Spleen (tissue), 7 donors: ENCODE results near the gene SDC3.

ENCODE experiments used
- POLR2A ChIP-seq, 3 donors: fragments of 450-650 bp; IDR thresholded peaks; one replicate each; pipeline ENCODE4 v1.5.1; 2017; ENCODE audit warnings: antibody characterized with exemption in 3 of 3, mild to moderate bottlenecking in 1 of 3
- POLR2AphosphoS5 ChIP-seq, 3 donors: sonication (generic); formaldehyde crosslinking; IDR thresholded peaks; one replicate each; pipeline ENCODE4 v1.5.1; 2017; ENCODE audit warnings: antibody characterized with exemption in 3 of 3
- TF ChIP-seq, protein P1 (sequence below), 11 experiments: fragments of 200-600 bp in 7 of 11; fragments of 450-650 bp in 4 of 11; sonication (generic) in 4 of 11; IDR thresholded peaks in 8 of 11; conservative IDR thresholded peaks in 3 of 11; 1 replicate in 7 of 11; 2 replicates in 4 of 11; pipeline versions ENCODE4 v1.4.0 to v1.8.0; 2016 to 2021; ENCODE audit warnings: antibody characterized with exemption in 11 of 11, inconsistent platforms in 4 of 11, mild to moderate bottlenecking in 1 of 11
- donor health status: DM: no; HTN: no; CAD: no; lungs with moderate emphysema.
- donor health status: DM: no; HTN: no; CAD: no.
- donor health status: DM: no; HTN: no; CAD: no.

DNA sequence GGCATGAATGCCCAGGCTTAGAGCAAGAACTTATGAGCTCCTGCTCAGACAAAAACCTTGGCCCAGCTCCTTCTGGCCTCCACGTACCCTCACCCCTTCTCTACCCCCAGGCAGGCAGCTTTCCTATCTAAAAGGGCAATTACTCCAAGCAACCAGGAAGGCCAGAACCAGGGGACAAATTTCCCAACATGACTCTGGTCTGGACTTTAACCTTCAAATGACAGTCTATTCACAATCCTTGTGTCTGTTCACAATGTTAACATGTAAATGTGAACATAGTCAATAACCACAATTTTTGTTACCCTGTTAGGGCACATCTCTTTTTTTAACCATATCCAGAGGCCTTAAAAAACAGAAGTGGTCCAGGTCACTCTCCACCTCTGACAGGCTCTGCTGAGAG lies 86.6 kb downstream of the SDC3 start:
- TF ChIP-seq, protein P1, sequence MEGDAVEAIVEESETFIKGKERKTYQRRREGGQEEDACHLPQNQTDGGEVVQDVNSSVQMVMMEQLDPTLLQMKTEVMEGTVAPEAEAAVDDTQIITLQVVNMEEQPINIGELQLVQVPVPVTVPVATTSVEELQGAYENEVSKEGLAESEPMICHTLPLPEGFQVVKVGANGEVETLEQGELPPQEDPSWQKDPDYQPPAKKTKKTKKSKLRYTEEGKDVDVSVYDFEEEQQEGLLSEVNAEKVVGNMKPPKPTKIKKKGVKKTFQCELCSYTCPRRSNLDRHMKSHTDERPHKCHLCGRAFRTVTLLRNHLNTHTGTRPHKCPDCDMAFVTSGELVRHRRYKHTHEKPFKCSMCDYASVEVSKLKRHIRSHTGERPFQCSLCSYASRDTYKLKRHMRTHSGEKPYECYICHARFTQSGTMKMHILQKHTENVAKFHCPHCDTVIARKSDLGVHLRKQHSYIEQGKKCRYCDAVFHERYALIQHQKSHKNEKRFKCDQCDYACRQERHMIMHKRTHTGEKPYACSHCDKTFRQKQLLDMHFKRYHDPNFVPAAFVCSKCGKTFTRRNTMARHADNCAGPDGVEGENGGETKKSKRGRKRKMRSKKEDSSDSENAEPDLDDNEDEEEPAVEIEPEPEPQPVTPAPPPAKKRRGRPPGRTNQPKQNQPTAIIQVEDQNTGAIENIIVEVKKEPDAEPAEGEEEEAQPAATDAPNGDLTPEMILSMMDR (IDR thresholded peaks at IDR 0.05 in 8 of 11, conservative IDR thresholded peaks at IDR 0.05 in 3 of 11): no peak
- TF ChIP-seq POLR2A (IDR thresholded peaks at IDR 0.05) (no peak), POLR2AphosphoS5 (IDR thresholded peaks at IDR 0.05) (no peak)
